Kidney capillary endothelial cell (primary cell): Measurements from ENCODE around the gene APOM.
A peak's percentile ranks its signal among the peaks of the same experiment; 100 is the strongest.

Experiments
- DNase-seq: peaks from one replicate; pipeline ENCODE4 v3.0.0-alpha.2; 2018; ENCODE audit warnings: low spot score

The APOM gene

DNA sequence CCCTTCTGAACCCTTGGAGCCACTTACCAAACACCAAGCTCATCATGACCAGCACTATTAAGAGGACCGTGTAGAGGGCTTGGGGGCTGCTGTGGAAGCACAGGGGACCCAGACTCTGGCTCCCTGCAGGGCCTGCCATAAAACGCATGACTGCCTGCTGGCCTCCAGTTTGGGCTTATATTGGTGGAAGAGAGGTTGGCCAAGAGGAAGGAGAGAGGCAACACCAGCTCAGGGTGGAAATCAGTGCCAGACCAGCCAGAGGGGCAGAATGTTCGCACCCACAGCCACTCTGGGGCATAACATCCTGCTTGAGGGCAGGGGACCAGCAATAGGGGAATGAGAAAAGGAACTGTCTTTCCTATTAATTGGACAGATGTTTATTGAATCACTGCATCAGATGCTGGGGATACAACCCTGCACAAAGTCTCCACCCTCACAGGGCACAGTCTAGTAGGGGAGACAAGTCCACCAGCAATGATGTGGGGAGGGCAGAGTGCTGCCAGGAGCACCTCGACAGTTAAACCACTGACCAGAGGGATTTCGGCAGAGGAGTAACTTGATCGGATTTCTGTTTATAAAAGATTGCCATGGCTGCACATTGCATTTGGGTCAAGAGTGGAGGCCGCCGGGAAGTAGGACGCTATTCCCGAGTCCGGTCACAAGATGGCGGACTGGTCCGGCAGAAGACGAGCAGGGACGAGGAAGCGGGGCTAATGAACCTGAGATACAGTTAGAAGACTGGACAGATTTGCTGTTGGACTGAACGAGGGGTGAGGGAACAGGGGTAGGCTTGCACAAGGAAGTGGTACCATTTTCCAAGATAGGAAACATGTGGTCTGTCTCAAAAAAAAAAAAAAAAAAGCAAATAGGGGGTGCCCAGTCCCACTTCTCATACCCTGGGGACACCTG is 24.8 kb downstream of the APOM start, which contains the start of gene LY6G5C:
LY6G5C (minus strand) TSS at position 842 of the 909 bp plus-strand sequence; CDS start at position 148, 694 bp downstream.
- DNase-seq, result peak; percentile 63

DNA sequence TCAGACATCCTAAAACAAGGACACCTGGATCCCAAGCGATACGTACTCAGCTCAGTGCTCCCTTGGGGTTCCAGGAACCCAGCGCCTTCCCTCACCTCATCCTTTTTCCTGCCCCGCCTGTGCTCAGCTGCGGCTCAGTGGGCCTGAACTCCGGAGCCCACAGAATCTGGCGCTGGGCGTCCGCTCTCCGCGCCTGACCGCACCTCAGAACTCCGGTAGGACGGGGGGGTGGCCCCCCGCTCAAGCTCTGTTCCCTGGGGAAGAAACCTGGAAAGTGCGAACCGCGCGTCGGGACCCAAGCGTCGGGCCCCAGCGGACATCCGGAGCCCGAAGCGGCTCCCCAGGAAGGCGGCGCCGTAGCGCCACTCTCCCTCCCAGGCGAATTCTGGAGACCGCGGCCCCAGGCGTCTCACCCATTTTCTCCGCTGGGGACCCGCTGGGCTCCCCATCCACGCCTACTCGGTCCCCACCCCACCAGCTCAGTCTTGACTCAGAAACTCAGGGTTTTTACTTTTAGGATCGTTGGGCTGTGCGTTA is 25.5 kb downstream of the APOM start:
- peak; percentile 39 for DNase-seq

GRCh38 chr6:31683591-31683990 is 27.9 kb downstream of the APOM start:
- no peak for DNase-seq

- DNase-seq, result no peak
Observed at GRCh38 chr6:31686483-31686882, 30.8 kb downstream of the APOM start.

- no peak for DNase-seq
Observed at GRCh38 chr6:31687321-31687720, 31.6 kb downstream of the APOM start.

- DNase-seq, result no peak
Observed at GRCh38 chr6:31687860-31688693, 32.4 kb downstream of the APOM start.

- no peak for DNase-seq
Observed at GRCh38 chr6:31689249-31690110, 33.8 kb downstream of the APOM start.

- no peak for DNase-seq
Observed at GRCh38 chr6:31690231-31691077, 34.8 kb downstream of the APOM start.

GRCh38 chr6:31691078-31691463 is 35.4 kb downstream of the APOM start:
- DNase-seq, result no peak

GRCh38 chr6:31691564-31692108 is 35.9 kb downstream of the APOM start:
- DNase-seq, result no peak

DNA sequence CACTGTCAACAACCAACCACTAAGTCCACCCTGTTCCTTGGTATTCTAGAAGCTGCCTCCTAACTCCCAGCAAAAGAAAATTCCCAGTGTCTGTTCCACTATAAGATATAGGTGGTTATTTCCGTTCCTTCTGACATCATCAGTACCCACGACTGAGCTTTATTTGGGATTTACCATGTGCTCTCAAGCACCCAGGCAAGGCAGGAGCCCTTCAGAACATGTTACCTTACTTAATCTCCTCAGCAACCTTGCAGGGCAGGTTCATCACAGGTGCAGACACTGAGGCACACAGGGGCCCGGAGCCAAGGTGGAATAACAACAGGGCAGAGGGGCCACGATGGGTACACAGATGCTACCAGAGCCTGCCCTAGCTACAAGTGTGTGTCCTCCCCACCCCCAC is 36.7 kb downstream of the APOM start:
- no peak for DNase-seq

- no peak for DNase-seq
Observed at GRCh38 chr6:31692886-31693285, 37.2 kb downstream of the APOM start.

DNA sequence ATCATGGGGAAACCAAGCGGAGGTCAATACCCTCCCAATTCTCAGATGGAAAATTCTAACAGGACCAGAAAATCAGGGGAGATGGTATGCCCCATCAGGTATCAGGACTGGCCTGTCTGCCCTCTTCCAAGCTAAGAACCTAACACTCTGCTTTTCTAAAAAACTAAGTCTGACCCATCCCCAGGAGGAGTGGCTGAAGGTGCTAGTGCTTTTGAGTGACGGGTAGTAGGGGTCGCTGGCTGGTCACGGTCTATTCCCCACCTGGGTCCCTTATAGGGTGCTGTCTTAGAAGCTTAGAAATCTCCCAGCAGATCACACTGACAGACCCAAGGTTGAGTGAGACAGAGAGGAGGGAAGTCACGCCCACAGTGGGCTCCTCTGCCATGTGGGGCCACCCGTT is 37.8 kb downstream of the APOM start:
- DNase-seq, result no peak

- no peak for DNase-seq
Observed at GRCh38 chr6:31697555-31697954, 41.9 kb downstream of the APOM start.

DNA sequence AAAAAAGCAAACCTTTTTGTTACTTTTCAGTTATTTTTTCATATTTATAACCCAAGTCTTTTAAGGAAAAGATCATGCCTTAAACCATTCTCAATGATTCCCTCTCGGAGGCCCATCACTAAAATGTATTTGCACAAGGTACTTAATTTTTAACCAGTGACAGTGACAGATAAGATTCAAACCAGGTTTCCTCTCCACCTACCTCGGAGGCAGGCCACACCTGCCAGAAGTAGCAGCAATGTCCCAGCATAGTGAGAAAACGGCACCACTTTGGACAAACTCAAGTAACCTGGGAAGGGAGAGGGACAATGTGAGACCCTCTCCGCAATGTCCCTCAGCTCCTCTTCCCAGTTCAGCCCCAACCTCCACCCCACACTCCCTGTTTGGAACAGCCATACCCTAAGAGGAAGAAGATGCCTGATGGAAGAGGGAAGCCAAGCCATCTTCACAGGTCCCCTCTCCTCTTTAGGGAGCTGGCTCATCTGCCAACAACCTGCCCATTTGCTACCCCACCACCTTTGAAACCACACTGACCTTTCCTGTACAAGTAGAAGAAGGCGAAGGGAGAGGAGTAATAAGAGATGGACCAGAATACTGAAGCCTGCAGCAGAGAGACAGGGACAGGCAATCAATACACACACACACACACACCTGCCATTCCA is 45.2 kb downstream of the APOM start:
- DNase-seq, result no peak

- no peak for DNase-seq
Observed at GRCh38 chr6:31701666-31702404, 46.1 kb downstream of the APOM start.

DNA sequence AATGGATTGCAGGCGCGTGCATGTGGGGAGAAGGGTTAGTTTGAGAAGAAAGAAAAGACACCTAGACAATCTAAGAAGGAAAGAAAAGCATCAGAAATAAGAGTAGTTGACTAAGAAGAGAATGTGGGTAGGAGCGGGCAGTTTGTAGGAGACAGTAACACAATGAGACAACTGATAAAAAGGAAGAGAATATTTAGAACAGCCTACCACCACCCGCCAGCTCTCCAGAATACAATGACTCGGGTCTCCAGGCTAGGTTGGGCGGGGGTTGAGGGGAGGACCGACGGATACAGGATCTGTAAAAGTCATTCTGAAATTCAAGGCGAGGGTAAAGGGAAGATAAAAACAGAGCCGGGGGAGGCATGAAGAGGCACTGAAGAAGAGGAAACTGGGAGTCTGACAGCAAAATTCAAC is 46.7 kb downstream of the APOM start:
- no peak for DNase-seq

- peak; percentile 97 for DNase-seq
Observed at GRCh38 chr6:31702819-31703716, 47.4 kb downstream of the APOM start, which contains the start of gene ABHD16A. ABHD16A (minus strand) TSS chr6:31703324; CDS start chr6:31703281, 43 bp downstream.
